Measurements from ENCODE around the gene FUT8. TPM values are rescaled to one million over a fixed set of nuclear protein-coding genes. Genes with fewer than 3 reads are reported as not detected.

The FUT8 gene
- total and polyA plus RNA-seq, 2 experiments from 2014 or later = 26.6 to 67.5 TPM

GRCh38 chr14:65581799-65582198 lies 169.3 kb downstream of the FUT8 start:
- Histone ChIP-seq H3K27me3 (no peaks in the 10 kb centered on the region), H3K4me3 (no peak overlapping the region), H3K79me2 (peaks cover 7% of the 10 kb centered on the region), H4K20me1 (ENCODE audit: insufficient read depth, poor library complexity, severe bottlenecking) (no peaks in the 10 kb centered on the region), H3K4me1 (ENCODE audit: insufficient read depth) (no peaks in the 10 kb centered on the region), H3K27ac (no peak overlapping the region), H2AFZ (no peak overlapping the region), H3K36me3 (replicated peaks; ENCODE audit: insufficient read depth, low read depth) (no peaks in the 10 kb centered on the region), H3K4me2 (no peak overlapping the region), H3K9me2 (replicated peaks; ENCODE audit: insufficient read depth) (no peaks in the 10 kb centered on the region), H3K9me3 (ENCODE audit: low read depth) (no peaks in the 10 kb centered on the region)
- DNase-seq (ENCODE audit: low spot score) = no peak
- TF ChIP-seq EZH2phosphoT487 (IDR thresholded peaks at IDR 0.05; ENCODE audit: low read depth, severe bottlenecking, unreplicated experiment) (no peak), CTCF (IDR thresholded peaks at IDR 0.05; ENCODE audit: poor library complexity) (no peak), EZH2 (IDR thresholded peaks at IDR 0.05; ENCODE audit: borderline replicate concordance) (no peak)
- 94% methylated on average over 3 of the region's 3 CpGs for WGBS (ENCODE audit: low lambda C conversion rate, missing lambda C conversion rate)

GRCh38 chr14:65585216-65585615 lies 172.7 kb downstream of the FUT8 start:
- DNase-seq (ENCODE audit: low spot score) = no peak
- H3K79me2 ChIP-seq = no peaks in the 10 kb centered on the region
- H3K4me3 ChIP-seq = no peak overlapping the region
- H3K4me2 ChIP-seq = no peak overlapping the region
- no peak for TF ChIP-seq CTCF (IDR thresholded peaks at IDR 0.05; ENCODE audit: poor library complexity)
- no peak for TF ChIP-seq EZH2phosphoT487 (IDR thresholded peaks at IDR 0.05; ENCODE audit: low read depth, severe bottlenecking, unreplicated experiment)
- no peak for TF ChIP-seq EZH2 (IDR thresholded peaks at IDR 0.05; ENCODE audit: borderline replicate concordance)
- H3K4me1 ChIP-seq (ENCODE audit: insufficient read depth) = no peaks in the 10 kb centered on the region
- no peaks in the 10 kb centered on the region for H3K27me3 ChIP-seq
- H3K9me3 ChIP-seq (ENCODE audit: low read depth) = no peaks in the 10 kb centered on the region
- no peaks in the 10 kb centered on the region for H4K20me1 ChIP-seq (ENCODE audit: insufficient read depth, poor library complexity, severe bottlenecking)
- 72% methylated on average over 1 of the region's 1 CpG for WGBS (ENCODE audit: low lambda C conversion rate, missing lambda C conversion rate)
- no peak overlapping the region for H2AFZ ChIP-seq
- no peaks in the 10 kb centered on the region for H3K9me2 ChIP-seq (replicated peaks; ENCODE audit: insufficient read depth)
- H3K36me3 ChIP-seq (replicated peaks; ENCODE audit: insufficient read depth, low read depth) = no peaks in the 10 kb centered on the region
- H3K27ac ChIP-seq = no peak overlapping the region

GRCh38 chr14:65588426-65589140 lies 176.1 kb downstream of the FUT8 start:
- no peaks in the 10 kb centered on the region for H3K27me3 ChIP-seq
- H2AFZ ChIP-seq = no peak overlapping the region
- 93% methylated on average over 4 of the region's 4 CpGs for WGBS (ENCODE audit: low lambda C conversion rate, missing lambda C conversion rate)

More at GRCh38 chr14:65588426-65589140, 176.1 kb downstream of the FUT8 start:
- no peak for DNase-seq (ENCODE audit: low spot score)
- no peaks in the 10 kb centered on the region for H3K9me2 ChIP-seq (replicated peaks; ENCODE audit: insufficient read depth)
- H3K9me3 ChIP-seq (ENCODE audit: low read depth) = no peaks in the 10 kb centered on the region
- TF ChIP-seq EZH2 (IDR thresholded peaks at IDR 0.05; ENCODE audit: borderline replicate concordance) = no peak
- no peak for TF ChIP-seq EZH2phosphoT487 (IDR thresholded peaks at IDR 0.05; ENCODE audit: low read depth, severe bottlenecking, unreplicated experiment)
- TF ChIP-seq CTCF (IDR thresholded peaks at IDR 0.05; ENCODE audit: poor library complexity) = no peak
- H3K4me1 ChIP-seq (ENCODE audit: insufficient read depth) = no peaks in the 10 kb centered on the region
- H3K4me2 ChIP-seq = no peak overlapping the region
- H3K4me3 ChIP-seq = no peak overlapping the region
- no peaks in the 10 kb centered on the region for H4K20me1 ChIP-seq (ENCODE audit: insufficient read depth, poor library complexity, severe bottlenecking)
- no peaks in the 10 kb centered on the region for H3K36me3 ChIP-seq (replicated peaks; ENCODE audit: insufficient read depth, low read depth)
- no peaks in the 10 kb centered on the region for H3K79me2 ChIP-seq
- H3K27ac ChIP-seq = no peak overlapping the region

All from hepatocyte (in vitro differentiated cells).